Dermis blood vessel endothelial cell (primary cell): ENCODE results near the gene RNF212B. TPM values are rescaled to one million over a fixed set of nuclear protein-coding genes. Genes with fewer than 3 reads are reported as not detected.

ENCODE experiments used
- DNase-seq: peaks from one replicate; pipeline ENCODE4 v3.0.0; 2010
- total RNA-seq: library from RNA; depleted of rRNA; stranded (reverse); fragments of >200 nt; gene quantifications from 2 replicates; pipeline ENCODE4 v1.2.3, GENCODE V29; 2014

The RNF212B gene
- total RNA-seq, 1 donor from 2014 or later, result not detected

DNA sequence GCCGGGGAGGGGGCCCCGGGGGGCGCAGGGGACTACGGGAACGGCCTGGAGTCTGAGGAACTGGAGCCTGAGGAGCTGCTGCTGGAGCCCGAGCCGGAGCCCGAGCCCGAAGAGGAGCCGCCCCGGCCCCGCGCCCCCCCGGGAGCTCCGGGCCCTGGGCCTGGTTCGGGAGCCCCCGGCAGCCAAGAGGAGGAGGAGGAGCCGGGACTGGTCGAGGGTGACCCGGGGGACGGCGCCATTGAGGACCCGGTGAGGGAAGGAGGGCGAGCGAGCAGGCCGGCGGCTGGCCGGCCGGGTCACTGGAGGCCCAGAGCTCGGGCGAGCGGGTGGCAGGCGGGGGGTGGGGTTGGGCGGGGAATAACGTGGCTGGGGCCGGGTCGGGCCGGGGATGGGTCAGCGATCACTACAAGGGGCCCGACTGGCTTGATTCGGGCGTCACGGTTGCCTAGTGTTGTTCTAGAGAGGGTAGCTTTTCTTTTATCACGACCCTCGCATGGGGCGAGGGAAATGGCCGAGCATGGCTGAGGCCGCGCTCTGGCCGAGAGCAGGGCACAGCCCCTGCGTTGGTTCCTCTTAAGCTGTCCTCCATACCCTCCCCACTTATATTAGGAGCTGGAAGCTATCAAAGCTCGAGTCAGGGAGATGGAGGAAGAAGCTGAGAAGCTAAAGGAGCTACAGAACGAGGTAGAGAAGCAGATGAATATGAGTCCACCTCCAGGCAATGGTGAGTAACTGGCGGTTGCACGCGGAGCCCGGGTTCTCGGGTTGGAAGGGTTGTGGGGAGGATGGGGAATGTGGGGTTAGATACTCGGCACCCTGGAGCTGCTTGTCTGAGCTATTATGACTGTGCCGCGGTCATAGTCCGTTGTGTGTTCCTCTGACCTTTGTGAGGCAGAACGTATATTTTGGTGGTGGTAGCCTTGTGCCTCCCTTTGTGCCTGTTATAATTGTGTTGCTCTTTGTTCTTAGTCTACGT is 84.1 kb downstream of the RNF212B start:
- DNase-seq, result peak; percentile 58

Other genes with a start within 250 kb of the RNF212B start
- gene C14orf93, start 227.8 kb upstream of the RNF212B start, total RNA-seq, result 6.8 and 10.6 TPM in 2 replicates
- 271 and 319 TPM in 2 replicates for gene PSMB5, start 203.0 kb upstream of the RNF212B start, total RNA-seq
- gene PSMB11, start 195.7 kb upstream of the RNF212B start, total RNA-seq, result not detected in 2 replicates
- gene CDH24, start 180.4 kb upstream of the RNF212B start, total RNA-seq, result 7.5 and 16.3 TPM in 2 replicates
- gene ACIN1, start 142.8 kb upstream of the RNF212B start, total RNA-seq, result 65.2 and 76.2 TPM in 2 replicates
- gene C14orf119, start 142.4 kb upstream of the RNF212B start, total RNA-seq, result 43.0 and 52.2 TPM in 2 replicates
- gene CIROP, start 132.9 kb upstream of the RNF212B start, total RNA-seq, result not detected in 2 replicates
- gene CEBPE, start 118.7 kb upstream of the RNF212B start, total RNA-seq, result not detected in 2 replicates
- 0.09 TPM in 1 of 2 replicates, not detected in the other for gene SLC7A8, start 54.3 kb upstream of the RNF212B start, total RNA-seq
- gene HOMEZ, start 48.2 kb downstream of the RNF212B start, total RNA-seq, result 6.5 and 7.2 TPM in 2 replicates
- gene PPP1R3E, start 64.9 kb downstream of the RNF212B start, total RNA-seq, result 1.7 and 2.6 TPM in 2 replicates
- 10.4 and 13.5 TPM in 2 replicates for gene BCL2L2, start 68.9 kb downstream of the RNF212B start, total RNA-seq
- 71.5 and 93.9 TPM in 2 replicates for gene PABPN1, start 83.5 kb downstream of the RNF212B start, total RNA-seq
- gene SLC22A17, start 115.0 kb downstream of the RNF212B start, total RNA-seq, result 0.84 and 3.7 TPM in 2 replicates
- 0.17 TPM in 1 of 2 replicates, not detected in the other for gene EFS, start 127.2 kb downstream of the RNF212B start, total RNA-seq
- gene IL25, start 134.9 kb downstream of the RNF212B start, total RNA-seq, result not detected in 2 replicates
- gene CMTM5, start 139.1 kb downstream of the RNF212B start, total RNA-seq, result not detected in 2 replicates
- gene MYH6, start 170.3 kb downstream of the RNF212B start, total RNA-seq, result not detected in 2 replicates
- not detected in 2 replicates for gene MYH7, start 197.7 kb downstream of the RNF212B start, total RNA-seq
- 42.5 and 61.8 TPM in 2 replicates for gene NGDN, start 231.8 kb downstream of the RNF212B start, total RNA-seq